Stomach (tissue), 9 donors: Measurements from ENCODE around the gene LTO1. TPM values are rescaled to one million over a fixed set of nuclear protein-coding genes. Genes with fewer than 3 reads are reported as not detected.

ENCODE experiments used
- DNase-seq, 2 donors: peaks; one replicate each; pipeline versions ENCODE4 v3.0.0 to v3.0.0-alpha.2; 2013 to 2019
- H3K27ac ChIP-seq, 5 donors: fragments of 200-600 bp in 4 of 5; sonication (generic) in 4 of 5; one replicate each; pipeline ENCODE4 v1.5.1; 2013 to 2019; ENCODE audit warnings: mild to moderate bottlenecking in 1 of 5, moderate library complexity in 1 of 5
- H3K27me3 ChIP-seq, 3 donors: fragments of 200-600 bp; sonication (generic); one replicate each; pipeline ENCODE4 v1.5.1; 2017 to 2019; ENCODE audit warnings: mixed run types in 1 of 3
- H3K36me3 ChIP-seq, 4 donors: fragments of 200-600 bp; sonication (generic); 1 replicate in 3 of 4; 2 replicates in 1 of 4; pipeline ENCODE4 v1.5.1; 2016 to 2019
- H3K4me1 ChIP-seq, 4 donors: fragments of 200-600 bp; sonication (generic); one replicate each; pipeline ENCODE4 v1.5.1; 2016 to 2019
- H3K4me3 ChIP-seq, 4 donors: fragments of 200-600 bp; sonication (generic) in 3 of 4; one replicate each; pipeline ENCODE4 v1.5.1; 2016 to 2019; ENCODE audit warnings: mild to moderate bottlenecking in 1 of 4
- H3K9me3 ChIP-seq, 4 donors: fragments of 200-600 bp; sonication (generic); one replicate each; pipeline ENCODE4 v1.5.1; 2016 to 2019
- CTCF ChIP-seq, 7 experiments: fragments of 450-650 bp in 4 of 7; fragments of 200-600 bp in 3 of 7; sonication (generic) in 3 of 7; IDR thresholded peaks; one replicate each; pipeline ENCODE4 v1.5.1; 2016 to 2019; ENCODE audit warnings: antibody characterized with exemption in 7 of 7, control low read depth in 2 of 7, mild to moderate bottlenecking in 1 of 7
- EP300 ChIP-seq: sonication (generic); formaldehyde crosslinking; IDR thresholded peaks from one replicate; pipeline ENCODE4 v1.6.1; 2017; ENCODE audit warnings: antibody characterized with exemption
- POLR2A ChIP-seq, 4 donors: fragments of 450-650 bp; IDR thresholded peaks; one replicate each; pipeline ENCODE4 v1.6.1; 2016; ENCODE audit warnings: antibody characterized with exemption in 4 of 4, control low read depth in 2 of 4, mild to moderate bottlenecking in 1 of 4, moderate library complexity in 1 of 4
- POLR2AphosphoS5 ChIP-seq, 3 donors: sonication (generic); formaldehyde crosslinking; IDR thresholded peaks; one replicate each; pipeline ENCODE4 v1.6.1; 2016; ENCODE audit warnings: antibody characterized with exemption in 3 of 3
- WGBS, 5 donors: extraction: QIAGEN DNeasy Blood & Tissue Kit in 3 of 5; methylation state at CpG; one replicate each; pipeline versions ENCODE4 v1.1.5 to v1.1.7; 2013 to 2018; 5-methylcytosine and 5-hydroxymethylcytosine counted together
- intact Hi-C: fragments of 100-400 bp; cut with DNase I; formaldehyde crosslinking; loops from one replicate; pipeline ENCODE4 v1.15.1; 2023; ENCODE audit warnings: low total_unique reads
- polyA plus RNA-seq, 3 donors: library from polyadenylated mRNA; stranded (reverse); fragments of 200-250 nt; gene quantifications; one replicate each; pipeline ENCODE4 v1.2.3, GENCODE V29; 2013
- total RNA-seq, 5 donors: library from RNA; depleted of rRNA; stranded (reverse); fragments of >200 nt; gene quantifications; one replicate each; pipeline versions ENCODE4 v1.1.0 to v1.2.3, GENCODE V29; 2014 to 2016
- donor health status: healthy with polysubstance abuse.
- donor health status: Bipolar disorder and iron deficiency.
- donor health status: healthy.

LTO1 gene
- total and polyA plus RNA-seq, 8 donors, result 2.3 to 107 (median 23.3) TPM

- H3K27ac ChIP-seq, result no peak overlapping the region
- TF ChIP-seq POLR2A (IDR thresholded peaks at IDR 0.05) (no peak), EP300 (no peak), POLR2AphosphoS5 (IDR thresholded peaks at IDR 0.05) (no peak)
- WGBS, 5 donors, result 85 to 92% (median 89%) methylated on average over 33 of the region's 33 CpGs
- no peaks in the 10 kb centered on the region for H3K9me3 ChIP-seq
- peaks cover 5 to 13% (median 12%) of the 10 kb centered on the region in 4 donors for H3K4me1 ChIP-seq
- intact Hi-C loops, result no loop called here
- no peaks in the 10 kb centered on the region for H3K27me3 ChIP-seq
- peaks cover 39 to 93% (median 85%) of the 10 kb centered on the region in 4 donors for H3K36me3 ChIP-seq
- DNase-seq, result no peak
- H3K4me3 ChIP-seq, result no peak overlapping the region
These were observed 8.2 kb downstream of the LTO1 start for GRCh38 chr11:69666752-69667536.

- H3K27ac ChIP-seq, result no peak overlapping the region
- H3K9me3 ChIP-seq, result no peaks in the 10 kb centered on the region
- H3K4me1 ChIP-seq, result peaks cover 5 to 13% (median 12%) of the 10 kb centered on the region in 4 donors
- TF ChIP-seq EP300, result no peak
- TF ChIP-seq POLR2AphosphoS5 (IDR thresholded peaks at IDR 0.05), result no peak
- TF ChIP-seq CTCF (IDR thresholded peaks at IDR 0.05), result no peak
- no peak for TF ChIP-seq POLR2A (IDR thresholded peaks at IDR 0.05)
- no peak overlapping the region for H3K4me3 ChIP-seq
- intact Hi-C loops, result no loop called here
- no peaks in the 10 kb centered on the region for H3K27me3 ChIP-seq
- no peak for DNase-seq
- 92 to 95% (median 93%) methylated on average over 14 of the region's 14 CpGs for WGBS, 5 donors
- peaks cover 33 to 92% (median 80%) of the 10 kb centered on the region in 4 donors for H3K36me3 ChIP-seq
These were observed 8.9 kb downstream of the LTO1 start for GRCh38 chr11:69666261-69666660.

GRCh38 chr11:69665669-69666068 is 9.5 kb downstream of the LTO1 start:
- H3K4me1 ChIP-seq, result peaks cover 5 to 12% (median 10%) of the 10 kb centered on the region in 4 donors
- WGBS, 5 donors, result 92 to 94% (median 93%) methylated on average over 11 of the region's 11 CpGs
- no peak for DNase-seq
- H3K27ac ChIP-seq, result no peak overlapping the region
- H3K9me3 ChIP-seq, result no peaks in the 10 kb centered on the region
- no peak overlapping the region for H3K4me3 ChIP-seq
- peaks cover 33 to 90% (median 80%) of the 10 kb centered on the region in 4 donors for H3K36me3 ChIP-seq
- TF ChIP-seq EP300, result no peak
- no peak for TF ChIP-seq POLR2AphosphoS5 (IDR thresholded peaks at IDR 0.05)
- TF ChIP-seq POLR2A (IDR thresholded peaks at IDR 0.05), result no peak
- no peak for TF ChIP-seq CTCF (IDR thresholded peaks at IDR 0.05)
- intact Hi-C loops, result no loop called here
- no peaks in the 10 kb centered on the region for H3K27me3 ChIP-seq

GRCh38 chr11:69664901-69665300 is 10.3 kb downstream of the LTO1 start:
- Histone ChIP-seq H3K4me1 (peaks cover 1 to 4% (median 2%) of the 10 kb centered on the region in 4 donors), H3K4me3 (no peak overlapping the region), H3K36me3 (peaks cover 33 to 83% (median 78%) of the 10 kb centered on the region in 4 donors), H3K27ac (no peak overlapping the region), H3K27me3 (no peaks in the 10 kb centered on the region), H3K9me3 (no peaks in the 10 kb centered on the region)
- intact Hi-C loops, result no loop called here
- DNase-seq, result no peak
- no peak for TF ChIP-seq EP300
- no peak for TF ChIP-seq CTCF (IDR thresholded peaks at IDR 0.05)
- no peak for TF ChIP-seq POLR2AphosphoS5 (IDR thresholded peaks at IDR 0.05)
- no peak for TF ChIP-seq POLR2A (IDR thresholded peaks at IDR 0.05)
- WGBS, 5 donors, result 90 to 95% (median 92%) methylated on average over 8 of the region's 8 CpGs
